NCI-H2196 (cell line): ENCODE data around the gene KLF13.
"Not testable (repeated sequence)": the region's sequence is repeated elsewhere in the genome, so short reads cannot be mapped to it uniquely, and the experiment has no call there.

Source experiments
- DNase-seq: peaks from one replicate; lab custom pipeline; 2025; ENCODE audit not compliant: unreplicated experiment; lab: John Stamatoyannopoulos, UW

KLF13 gene

DNA sequence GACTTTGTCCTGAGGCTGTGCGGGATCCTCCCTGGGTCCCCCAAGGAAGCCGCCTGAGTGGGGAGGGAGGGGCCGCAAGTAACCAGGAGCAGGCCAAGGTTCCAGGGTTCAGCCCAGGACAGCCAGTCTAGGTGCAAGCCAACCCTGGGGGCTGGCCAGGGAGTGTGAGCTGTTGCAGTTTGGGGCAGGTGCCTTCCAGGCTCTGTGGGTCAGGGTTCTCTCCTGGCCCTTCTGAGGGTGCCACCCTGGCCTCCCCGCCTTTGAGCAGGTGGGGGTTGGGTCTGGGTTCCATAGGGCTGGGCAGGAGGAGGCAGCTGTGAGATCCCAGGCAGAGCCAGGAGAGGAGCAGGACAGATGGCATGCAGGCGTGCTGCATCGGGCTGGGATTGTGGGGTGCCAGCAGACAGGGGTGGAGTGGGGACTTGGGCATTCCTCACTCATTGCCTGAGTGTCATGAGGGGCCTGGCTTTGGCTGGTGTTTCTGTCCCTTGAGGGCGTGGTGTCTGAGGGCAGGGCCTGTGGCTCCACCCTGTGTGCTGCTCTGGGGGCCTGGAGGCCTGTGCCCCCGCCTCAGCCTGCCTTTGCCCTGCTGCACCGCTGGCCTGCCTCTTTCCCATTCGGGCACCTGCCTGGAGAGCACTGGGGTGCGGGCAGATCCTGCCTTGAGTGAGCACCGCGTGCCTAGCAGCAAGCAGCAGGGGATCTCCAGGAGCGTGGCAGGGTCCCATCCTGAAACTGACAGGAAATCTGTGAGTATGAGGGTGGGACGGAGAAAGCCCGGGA lies 18.4 kb downstream of the KLF13 start:
- no peak for DNase-seq

DNA sequence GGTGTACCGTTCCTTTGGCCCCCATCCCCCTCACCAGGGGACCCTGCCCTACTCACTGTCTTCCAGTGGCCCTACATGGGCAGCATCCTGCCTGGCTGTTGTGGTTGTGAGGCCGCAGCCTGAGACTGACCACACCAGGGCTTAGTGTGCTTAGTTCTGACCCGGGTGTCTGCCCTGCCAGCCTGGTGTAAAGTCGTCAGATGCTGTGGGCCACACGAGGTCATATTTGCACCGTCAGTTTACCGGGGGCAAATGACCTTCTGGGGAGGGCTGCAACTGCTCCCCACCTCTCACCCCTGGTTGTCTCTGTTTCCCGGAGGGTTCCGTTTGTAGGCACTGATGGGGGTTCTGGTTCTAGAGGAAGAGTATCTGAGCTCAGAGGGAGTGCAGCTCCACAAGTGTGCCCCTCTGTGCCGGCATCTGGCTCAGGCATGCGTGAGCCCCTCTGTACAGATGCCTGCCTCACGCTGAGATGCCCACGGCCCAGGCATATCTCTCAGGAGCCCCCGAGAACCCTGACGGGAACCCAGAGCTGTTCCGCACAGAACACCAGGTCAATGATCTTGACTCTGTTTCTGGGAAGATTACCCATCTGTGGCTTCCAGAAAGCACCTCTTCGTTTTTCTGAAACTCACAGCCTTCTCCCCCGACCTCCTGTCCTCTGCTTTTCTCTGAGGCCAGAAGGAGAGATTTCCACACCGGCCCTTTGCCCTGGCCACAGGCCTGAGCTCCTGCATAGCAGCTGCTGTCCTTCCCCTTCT lies 19.2 kb downstream of the KLF13 start:
- no peak for DNase-seq

DNA sequence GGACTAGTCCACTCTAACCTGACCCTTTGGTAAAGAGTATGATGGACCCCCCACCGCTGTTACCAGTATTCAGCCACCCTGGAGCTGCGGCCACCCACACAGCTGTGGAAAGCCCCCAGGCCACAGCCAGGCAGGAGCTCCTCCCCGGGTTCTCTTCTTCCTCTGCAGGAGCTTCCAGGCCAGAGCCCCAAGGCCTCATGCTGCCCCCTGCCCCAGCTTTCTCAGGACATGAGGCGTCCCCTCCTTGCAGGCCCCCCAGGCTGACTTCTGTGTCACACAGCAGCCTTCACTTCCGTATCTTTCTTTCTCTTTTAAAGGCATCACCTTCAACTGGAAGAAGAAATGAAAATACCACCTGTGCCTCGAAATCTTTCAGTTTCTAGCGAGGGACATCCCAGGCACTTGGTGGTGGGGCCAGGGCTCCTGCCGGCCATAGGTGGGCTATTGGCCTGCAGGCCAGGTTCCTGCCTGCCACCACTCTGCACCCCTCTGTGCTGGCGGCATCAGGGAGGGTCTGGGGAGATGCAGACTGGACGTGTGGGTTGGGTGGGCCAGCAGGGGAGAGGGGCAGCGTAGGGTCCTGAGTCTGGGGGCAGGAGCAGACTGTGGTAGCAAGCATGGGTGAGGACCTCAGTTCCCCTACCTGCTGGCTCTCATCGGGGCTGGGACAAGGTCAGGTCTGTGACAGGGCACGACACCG lies 19.9 kb downstream of the KLF13 start:
- DNase-seq = no peak

DNA sequence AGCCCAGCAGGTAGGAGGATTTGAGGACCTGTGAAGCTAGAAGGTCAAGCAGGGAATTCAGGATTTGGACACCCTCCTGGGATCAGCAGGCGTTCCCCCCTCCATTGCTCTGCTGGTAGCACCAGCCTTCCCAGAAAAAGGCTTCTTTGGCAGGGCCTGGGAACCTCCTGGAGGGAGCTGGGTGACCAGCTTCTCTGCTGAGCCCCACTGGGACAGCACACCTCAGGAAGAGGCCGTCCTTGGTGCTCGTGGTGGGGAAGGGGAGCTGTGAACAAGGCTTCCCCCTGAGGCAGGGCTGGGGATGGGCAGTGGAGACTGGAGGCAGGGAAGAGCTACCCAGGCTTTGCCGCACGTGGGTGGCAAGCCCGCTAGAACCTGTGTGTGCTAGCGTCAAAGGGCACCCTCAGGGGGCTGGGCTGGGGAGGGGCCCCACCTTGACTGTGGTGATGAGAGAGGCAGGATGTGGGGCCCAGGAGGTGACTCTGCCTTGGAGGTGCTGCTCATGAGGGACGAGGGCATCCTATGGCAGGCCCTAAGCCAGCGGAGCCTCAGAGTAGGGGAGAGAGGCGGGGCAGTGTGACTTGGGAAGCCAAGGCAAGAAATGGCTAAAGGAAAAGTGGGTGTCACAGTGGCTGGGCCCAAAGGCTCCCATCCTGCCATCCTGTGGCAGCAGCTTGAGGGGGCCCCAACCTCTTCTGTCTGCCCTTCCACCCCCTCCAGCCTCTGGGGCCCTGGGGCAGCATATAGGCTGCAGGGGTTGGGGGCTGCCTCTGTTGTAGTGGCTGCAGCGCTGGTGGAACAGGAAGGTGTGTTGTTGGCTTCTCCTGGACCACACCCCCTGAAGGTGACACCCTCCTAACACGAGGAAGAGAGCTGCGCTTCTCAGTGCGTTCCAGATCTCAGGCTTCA lies 20.7 kb downstream of the KLF13 start:
- DNase-seq = no peak

DNA sequence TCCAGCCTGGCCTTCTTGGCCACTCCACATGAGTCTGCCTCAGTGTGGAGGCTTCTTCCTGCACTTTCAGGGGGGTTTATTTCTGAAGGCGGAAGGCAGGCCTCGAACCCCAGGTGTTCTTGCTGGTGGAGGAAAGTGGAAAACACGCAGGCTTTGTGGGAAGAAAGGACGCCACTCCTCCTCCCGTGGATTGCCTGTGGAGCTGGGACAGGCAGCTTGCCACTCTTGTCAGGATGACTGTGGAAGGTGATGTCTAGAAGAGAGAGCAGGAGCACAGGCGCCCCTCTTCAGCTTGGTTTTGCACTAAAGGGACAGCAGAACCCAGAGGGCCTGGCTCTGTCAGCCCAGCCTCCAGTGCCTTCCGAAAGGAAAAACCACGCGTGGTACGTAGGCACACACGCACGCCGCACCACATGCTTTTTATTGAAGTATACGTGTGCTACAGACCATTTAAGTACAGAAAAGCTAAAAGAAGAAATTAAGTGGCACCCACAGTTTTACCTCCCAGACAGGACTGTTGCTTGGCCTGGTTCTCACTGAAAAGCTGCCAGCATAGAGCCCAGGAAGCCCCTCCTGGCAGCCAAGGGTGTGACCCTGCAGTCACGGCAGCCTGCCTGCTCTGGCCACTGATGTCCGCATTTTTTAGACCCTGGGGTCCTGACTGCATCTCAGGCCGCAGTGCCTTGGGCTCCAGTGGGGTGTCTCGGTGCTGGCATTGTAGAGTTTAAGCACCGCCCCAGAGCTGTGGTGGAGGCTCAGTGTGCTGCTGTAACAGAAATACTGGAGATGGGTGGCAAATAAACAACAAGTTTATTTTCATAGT lies 21.6 kb downstream of the KLF13 start:
- no peak for DNase-seq

DNA sequence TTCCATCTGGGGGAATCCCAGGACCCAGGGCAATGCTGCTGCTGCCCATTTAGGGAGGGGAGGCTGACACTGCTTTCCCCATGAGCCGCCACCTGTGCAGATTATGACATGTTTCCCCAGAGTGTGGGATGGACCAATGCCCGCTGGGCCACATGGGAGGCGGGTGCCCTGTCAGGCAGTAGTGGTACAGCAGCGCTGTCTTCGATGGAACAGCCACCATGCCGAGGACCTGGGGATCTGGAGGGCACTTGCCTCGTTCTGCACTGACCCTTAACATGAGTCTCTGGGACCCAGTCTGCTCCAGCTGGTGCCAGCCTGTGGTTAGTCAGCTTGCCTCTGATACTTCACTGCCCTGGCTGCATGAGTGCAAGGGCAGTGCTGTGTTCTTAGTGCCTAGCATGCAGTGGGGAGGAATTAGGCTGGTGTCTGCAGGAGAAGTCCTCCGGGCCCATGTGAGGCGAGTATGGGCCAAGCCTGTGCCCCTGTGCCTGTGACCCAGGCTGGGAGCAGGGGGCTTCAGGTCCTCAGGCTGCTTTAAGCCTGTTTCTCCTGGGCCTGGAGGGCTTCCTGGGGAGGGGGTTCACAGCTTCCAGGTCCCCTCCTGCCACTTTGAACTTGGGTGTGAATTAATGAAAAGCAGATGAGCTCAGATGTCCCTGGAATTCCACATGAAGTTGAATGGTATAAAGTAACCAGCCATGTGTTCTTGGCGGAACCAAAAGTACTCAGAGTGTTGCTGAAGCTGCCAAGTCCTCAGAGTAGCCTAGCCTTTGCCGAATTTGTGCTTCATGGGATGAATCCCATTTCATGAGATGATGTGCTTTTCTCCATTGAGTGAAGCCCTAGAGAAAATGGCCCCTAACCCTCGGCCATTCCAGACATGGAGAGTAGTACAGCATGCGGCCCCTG lies 22.9 kb downstream of the KLF13 start:
- DNase-seq = no peak

DNA sequence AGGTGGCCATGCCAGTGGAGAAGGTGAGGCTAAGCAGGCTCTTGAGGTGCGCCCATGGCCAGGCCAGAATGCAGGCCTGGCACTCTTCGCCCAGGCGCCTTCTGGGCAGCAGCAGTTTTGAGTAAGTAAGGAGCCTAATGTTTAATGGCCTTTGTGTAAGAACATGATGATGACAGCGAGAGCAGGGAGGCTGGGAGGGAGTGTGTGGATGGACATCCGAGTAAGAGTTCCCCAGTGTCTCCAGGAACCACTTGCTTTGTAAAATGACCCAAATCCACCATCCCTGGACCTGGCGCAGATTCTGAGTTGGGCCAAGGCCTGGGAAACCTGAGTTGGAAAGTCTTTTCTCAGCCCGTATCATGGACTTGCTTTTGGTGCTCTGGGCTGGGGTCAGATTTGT lies 24.1 kb downstream of the KLF13 start:
- no peak for DNase-seq

DNA sequence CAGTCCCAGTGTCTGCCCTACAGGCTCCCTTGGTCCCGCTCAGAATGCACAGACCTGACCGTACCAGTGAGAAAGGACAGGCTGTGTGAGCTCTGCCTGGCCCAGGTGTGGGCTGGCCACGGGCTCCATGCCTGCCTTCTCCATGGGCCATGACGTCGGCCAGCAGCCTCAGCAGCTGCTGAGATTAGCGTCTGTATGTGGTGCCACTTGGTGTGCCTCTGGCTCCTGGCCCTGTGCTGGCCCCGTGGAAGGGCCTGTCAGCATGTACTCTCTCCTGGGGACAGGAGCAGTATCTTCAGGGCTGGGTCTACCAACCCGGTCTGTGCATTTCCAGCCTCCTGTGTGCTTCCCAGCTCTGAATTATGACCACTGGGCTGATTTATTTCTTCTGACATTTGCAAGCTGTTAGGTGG lies 25.7 kb downstream of the KLF13 start:
- peak; percentile 15 for DNase-seq

DNA sequence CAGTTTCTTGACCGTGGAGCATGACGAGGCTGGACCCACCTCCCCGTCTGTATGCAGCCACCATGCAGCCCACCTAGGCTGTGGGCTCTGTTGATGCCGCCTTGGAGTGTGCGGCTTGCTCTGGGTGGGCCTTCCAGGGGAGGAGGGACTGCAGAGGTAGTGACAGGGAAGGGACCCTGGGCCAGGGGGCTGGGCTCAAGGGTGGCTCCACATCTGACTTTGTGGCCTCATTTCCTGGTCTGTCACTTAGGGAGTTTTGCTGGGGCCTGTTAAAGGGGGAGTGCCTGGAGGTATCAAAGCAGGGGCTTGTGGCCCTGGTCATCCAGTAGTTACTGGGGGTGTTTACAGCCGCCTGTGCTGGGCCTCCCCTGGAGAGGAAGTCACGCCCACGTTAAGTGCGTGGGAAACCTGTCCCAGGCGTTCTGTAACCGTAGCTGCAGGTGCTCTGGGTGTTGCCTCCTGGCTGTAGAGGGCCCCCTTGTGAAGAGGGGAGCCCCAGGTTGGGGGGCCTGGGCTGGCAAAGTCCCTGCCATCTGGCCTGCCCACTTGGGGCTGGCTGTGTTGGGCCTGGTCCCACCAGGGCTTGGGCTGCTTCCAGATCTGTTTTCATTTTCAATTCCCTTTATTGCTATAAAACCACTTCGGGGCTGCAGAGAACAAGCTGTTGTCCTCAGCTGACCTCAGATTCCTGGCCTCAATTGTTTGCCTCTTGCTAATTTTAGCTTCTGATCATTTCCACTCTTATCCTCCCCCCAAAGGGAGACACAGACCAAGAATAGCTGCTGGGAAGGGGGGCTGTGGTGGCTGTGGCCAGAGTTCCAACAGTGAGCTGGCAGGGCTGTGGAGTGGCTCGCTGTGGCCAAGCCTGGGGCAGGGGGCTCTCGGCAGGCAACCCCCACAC lies 26.5 kb downstream of the KLF13 start:
- no peak for DNase-seq

DNA sequence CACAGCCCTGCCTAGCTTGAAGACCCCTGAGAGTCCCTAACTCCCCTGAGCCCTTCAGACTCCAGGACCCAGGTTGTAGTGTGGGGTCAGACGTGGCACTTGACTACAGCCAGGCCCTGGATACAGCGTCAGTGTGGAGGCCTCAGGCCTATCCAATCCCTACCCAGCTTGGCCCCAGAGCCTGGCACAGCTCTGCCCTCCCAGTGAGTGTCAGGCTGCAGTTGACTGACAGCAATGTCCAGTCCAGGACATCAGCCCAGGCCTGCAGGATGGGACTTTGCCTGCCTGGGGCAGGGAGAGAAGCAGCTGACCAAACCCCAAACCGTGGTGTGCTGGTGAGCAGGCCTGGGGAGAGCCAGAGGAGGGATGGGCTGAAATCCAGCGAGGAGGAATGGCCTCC lies 27.3 kb downstream of the KLF13 start:
- DNase-seq = no peak

DNA sequence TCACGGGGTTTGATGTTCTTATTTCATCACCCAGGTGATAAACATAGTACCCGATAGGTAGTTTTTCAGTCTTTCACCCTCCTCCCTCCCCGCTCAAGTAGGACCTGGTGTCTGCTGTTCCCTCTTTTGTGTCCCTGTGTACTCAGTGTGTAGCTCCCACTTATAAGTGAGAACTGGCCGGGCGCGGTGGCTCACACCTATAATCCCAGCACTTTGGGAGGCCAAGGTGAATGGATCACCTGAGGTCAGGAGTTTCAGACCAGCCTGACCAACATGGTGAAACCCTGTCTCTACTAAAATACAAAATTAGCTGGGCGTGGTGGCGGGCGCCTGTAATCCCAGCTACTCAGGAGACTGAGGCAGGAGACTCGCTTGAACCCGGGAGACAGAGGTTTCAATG lies 29.5 kb downstream of the KLF13 start:
- not testable (repeated sequence) for DNase-seq

DNA sequence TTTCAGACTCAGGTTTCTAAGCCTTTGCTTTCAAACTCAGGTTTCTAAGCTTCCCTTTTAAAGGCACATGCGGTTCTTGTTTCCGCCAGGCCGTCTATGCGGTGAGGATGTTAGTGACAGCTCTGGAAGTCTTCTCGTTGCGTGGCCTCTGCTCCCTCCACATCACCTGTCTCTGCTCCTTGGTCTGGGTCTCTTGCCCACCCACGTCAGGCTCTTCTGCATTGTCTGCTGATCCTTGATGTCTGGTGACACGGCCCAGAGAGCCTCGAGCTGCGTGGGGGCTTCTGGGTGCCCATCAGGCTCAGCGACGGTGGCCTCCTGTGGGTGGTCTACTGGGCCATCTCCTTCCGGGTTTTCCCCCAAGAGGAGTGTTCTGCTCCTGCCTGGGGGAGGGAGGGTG lies 30.5 kb downstream of the KLF13 start:
- DNase-seq = no peak

DNA sequence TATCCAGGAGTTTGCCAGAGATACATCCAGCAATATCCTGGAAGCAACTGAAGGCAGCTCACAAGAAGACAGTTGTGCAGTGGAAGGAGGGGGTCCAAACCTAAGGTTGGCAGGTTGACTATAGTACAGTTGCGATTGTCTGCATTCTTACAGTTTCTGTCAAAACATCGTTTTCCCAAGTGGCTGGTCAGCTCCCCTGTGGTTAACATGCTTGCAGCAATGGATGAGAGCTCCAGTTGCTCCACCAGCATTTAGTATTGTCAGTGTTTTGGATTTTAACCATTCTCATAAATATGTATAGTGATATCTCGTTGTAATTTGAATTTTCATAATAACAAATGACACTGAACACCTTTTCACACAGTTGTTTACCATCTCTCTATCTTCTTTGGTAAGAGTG lies 31.5 kb downstream of the KLF13 start:
- DNase-seq = no peak

DNA sequence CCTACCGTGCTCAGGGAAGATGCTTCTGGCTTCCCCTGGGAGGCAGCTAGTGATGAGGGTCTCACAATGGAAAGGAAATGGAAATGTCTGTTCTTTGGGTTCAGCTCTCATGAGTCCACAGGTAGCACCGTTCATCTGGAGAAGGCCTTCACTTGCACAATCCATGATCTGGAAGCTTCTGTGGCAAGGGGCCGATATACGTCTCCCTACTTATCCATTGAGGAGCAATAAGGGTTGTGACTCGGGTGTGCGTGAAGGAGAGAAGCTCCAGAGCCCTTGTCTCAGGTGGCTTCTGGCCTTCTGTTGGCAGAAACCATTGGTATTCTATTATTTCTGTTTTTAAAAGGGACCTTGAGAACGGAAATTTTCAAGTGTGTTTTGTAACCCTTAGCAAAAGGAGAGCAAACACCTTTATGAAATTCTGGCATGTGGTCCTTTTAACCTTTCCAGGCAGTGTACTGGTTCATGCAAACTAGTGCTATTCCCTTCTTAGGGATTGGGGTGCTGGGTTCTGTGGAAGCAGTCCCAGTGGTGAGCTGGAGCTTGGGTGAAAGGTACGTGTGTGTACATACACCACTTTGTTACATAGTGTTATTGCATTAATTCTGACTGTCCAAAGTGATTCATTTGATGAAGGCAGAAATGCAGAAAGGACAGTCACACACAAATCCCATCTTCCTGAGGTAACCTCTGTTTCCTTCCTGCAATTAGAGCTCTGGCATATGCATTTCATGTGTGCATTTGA lies 32.5 kb downstream of the KLF13 start:
- DNase-seq = no peak

DNA sequence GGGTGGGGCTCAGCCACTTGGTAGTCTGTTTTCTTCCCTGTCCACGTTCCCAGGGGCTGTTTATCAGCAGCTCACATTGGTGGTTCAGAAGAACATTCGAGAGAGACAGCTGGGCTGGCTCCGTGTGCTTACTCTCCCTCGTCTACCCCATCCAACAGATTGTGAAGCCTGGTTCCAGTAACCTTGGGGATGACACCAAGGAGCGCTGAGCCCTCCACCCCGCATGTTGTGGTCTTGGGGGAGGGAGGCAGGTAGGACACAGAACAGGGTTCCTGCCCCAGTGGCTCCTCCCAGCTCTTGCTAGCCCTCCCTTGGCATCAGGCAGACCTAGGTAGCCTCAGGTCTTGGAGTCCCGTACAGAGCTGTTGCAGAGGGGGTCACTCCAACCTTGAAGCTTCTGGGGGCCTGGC lies 33.1 kb downstream of the KLF13 start:
- no peak for DNase-seq

DNA sequence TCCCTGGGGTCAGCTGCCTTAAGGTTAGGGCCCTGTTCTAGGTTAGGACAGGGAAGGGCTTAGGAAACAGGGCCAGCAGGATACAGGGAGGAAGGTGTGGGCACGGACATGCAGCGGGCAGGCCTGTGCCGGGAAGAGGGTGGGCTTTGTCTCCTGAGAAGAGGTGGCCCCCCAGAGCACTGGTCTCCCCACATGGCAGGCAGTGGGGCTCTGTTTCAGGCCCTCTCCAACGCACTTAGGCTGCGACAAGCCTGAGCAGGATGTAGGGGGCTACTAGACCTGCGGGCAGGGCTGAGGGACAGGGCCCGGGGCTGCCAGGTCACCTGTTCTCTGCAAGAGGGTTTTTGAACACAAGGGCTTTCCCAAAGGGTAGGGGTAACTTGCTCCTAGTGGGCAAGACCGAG lies 33.5 kb downstream of the KLF13 start:
- no peak for DNase-seq
